ENCODE measurements around the gene RPS6KC1.
"Not testable (repeated sequence)": the region's sequence is repeated elsewhere in the genome, so short reads cannot be mapped to it uniquely, and the experiment has no call there.

RPS6KC1 gene

GRCh38 chr1:213303286-213303685, 252.2 kb downstream of the RPS6KC1 start:
- POLR2A ChIA-PET, result no interaction called here

GRCh38 chr1:213315571-213315970, 264.5 kb downstream of the RPS6KC1 start:
- CTCF ChIA-PET, result no interaction called here

More at GRCh38 chr1:213303286-213303685, 252.2 kb downstream of the RPS6KC1 start:
- no peak for TF ChIP-seq CTCF (IDR thresholded peaks at IDR 0.05; ENCODE audit: control extremely low read depth, extremely low read depth, low read depth, missing control alignments)
- CTCF ChIA-PET, result interaction anchor here (1.3 kb wide), 1 partner anchor 18 kb away, joined by 3 read pairs; no protein-coding TSS in a partner anchor
- no peak for DNase-seq (ENCODE audit: extremely low spot score)

GRCh38 chr1:213318458-213318857, 267.4 kb downstream of the RPS6KC1 start:
- POLR2A ChIA-PET; DNase-seq (ENCODE audit: extremely low spot score): not testable (repeated sequence)
- CTCF ChIA-PET, result interaction anchor here (1.0 kb wide), 1 partner anchor 20 kb away, joined by 3 read pairs; no protein-coding TSS in a partner anchor

More at GRCh38 chr1:213315571-213315970, 264.5 kb downstream of the RPS6KC1 start:
- POLR2A ChIA-PET, result no interaction called here
- TF ChIP-seq CTCF (IDR thresholded peaks at IDR 0.05; ENCODE audit: control extremely low read depth, extremely low read depth, low read depth, missing control alignments), result no peak
- DNase-seq (ENCODE audit: extremely low spot score), result no peak

- ChIA-PET CTCF (no interaction called here), POLR2A (no interaction called here)
- TF ChIP-seq CTCF (IDR thresholded peaks at IDR 0.05; ENCODE audit: control extremely low read depth, extremely low read depth, low read depth, missing control alignments), result no peak
- DNase-seq (ENCODE audit: extremely low spot score), result no peak
Observed at GRCh38 chr1:213320191-213320870, 269.3 kb downstream of the RPS6KC1 start.
